Sigmoid colon (tissue), 7 donors: ENCODE data around the gene RPS24. TPM values are rescaled to one million over a fixed set of nuclear protein-coding genes. Genes with fewer than 3 reads are reported as not detected.

Experiments used
- DNase-seq: peaks from one replicate; pipeline ENCODE4 v3.0.0-alpha.2; 2019
- H3K27ac ChIP-seq, 4 donors: fragments of 200-600 bp; sonication (generic); one replicate each; pipeline ENCODE4 v1.5.1; 2016 to 2019; ENCODE audit warnings: mild to moderate bottlenecking in 1 of 4
- H3K27me3 ChIP-seq, 3 donors: fragments of 200-600 bp; sonication (generic); one replicate each; pipeline ENCODE4 v1.5.1; 2019; ENCODE audit warnings: mild to moderate bottlenecking in 1 of 3
- H3K36me3 ChIP-seq, 4 donors: fragments of 200-600 bp; sonication (generic); one replicate each; pipeline ENCODE4 v1.5.1; 2016 to 2019
- H3K4me1 ChIP-seq, 4 donors: fragments of 200-600 bp; sonication (generic); one replicate each; pipeline ENCODE4 v1.5.1; 2017 to 2019
- H3K4me3 ChIP-seq, 4 donors: fragments of 200-600 bp; sonication (generic); one replicate each; pipeline ENCODE4 v1.5.1; 2017 to 2019; ENCODE audit warnings: mild to moderate bottlenecking in 2 of 4, moderate library complexity in 1 of 4
- H3K9me3 ChIP-seq, 4 donors: fragments of 200-600 bp in 3 of 4; sonication (generic) in 3 of 4; one replicate each; pipeline versions ENCODE4 v1.5.1 to v1.6.1; 2013 to 2019
- EP300 ChIP-seq, 4 donors: sonication (generic); formaldehyde crosslinking; IDR thresholded peaks; one replicate each; pipeline ENCODE4 v1.6.1; 2017; ENCODE audit warnings: antibody characterized with exemption in 4 of 4
- POLR2A ChIP-seq, 2 donors: fragments of 450-650 bp; IDR thresholded peaks; one replicate each; pipeline ENCODE4 v1.6.1; 2016; ENCODE audit warnings: antibody characterized with exemption in 2 of 2, mild to moderate bottlenecking in 2 of 2, moderate library complexity in 2 of 2
- POLR2AphosphoS5 ChIP-seq, 4 donors: sonication (generic); formaldehyde crosslinking; IDR thresholded peaks; one replicate each; pipeline ENCODE4 v1.6.1; 2017; ENCODE audit warnings: antibody characterized with exemption in 4 of 4
- WGBS, 2 donors: extraction: QIAGEN DNeasy Blood & Tissue Kit; methylation state at CpG; one replicate each; pipeline ENCODE4 v1.1.7; 2013; 5-methylcytosine and 5-hydroxymethylcytosine counted together
- intact Hi-C: fragments of 100-400 bp; cut with DNase I; formaldehyde crosslinking; loops from one replicate; pipeline ENCODE4 v1.15.1; 2023
- polyA plus RNA-seq, 3 donors: library from polyadenylated mRNA; stranded (reverse); fragments of 200-250 nt; gene quantifications; one replicate each; pipeline ENCODE4 v1.2.3, GENCODE V29; 2013
- total RNA-seq, 4 donors: library from RNA; depleted of rRNA; stranded (reverse); fragments of >200 nt; gene quantifications; one replicate each; pipeline ENCODE4 v1.1.0, GENCODE V29; 2016
- TF ChIP-seq, protein P1 (sequence below), 4 experiments: fragments of 450-650 bp in 3 of 4; fragments of 200-600 bp in 1 of 4; IDR thresholded peaks; one replicate each; pipeline ENCODE4 v1.5.1; 2016 to 2019; ENCODE audit warnings: antibody characterized with exemption in 4 of 4, mild to moderate bottlenecking in 3 of 4, moderate library complexity in 2 of 4
- donor health status: healthy with polysubstance abuse.
- donor health status: Bipolar disorder and iron deficiency.
- donor health status: healthy.

RPS24 gene
- total and polyA plus RNA-seq, 7 donors = 2,487 to 7,696 (median 3,724) TPM

DNA sequence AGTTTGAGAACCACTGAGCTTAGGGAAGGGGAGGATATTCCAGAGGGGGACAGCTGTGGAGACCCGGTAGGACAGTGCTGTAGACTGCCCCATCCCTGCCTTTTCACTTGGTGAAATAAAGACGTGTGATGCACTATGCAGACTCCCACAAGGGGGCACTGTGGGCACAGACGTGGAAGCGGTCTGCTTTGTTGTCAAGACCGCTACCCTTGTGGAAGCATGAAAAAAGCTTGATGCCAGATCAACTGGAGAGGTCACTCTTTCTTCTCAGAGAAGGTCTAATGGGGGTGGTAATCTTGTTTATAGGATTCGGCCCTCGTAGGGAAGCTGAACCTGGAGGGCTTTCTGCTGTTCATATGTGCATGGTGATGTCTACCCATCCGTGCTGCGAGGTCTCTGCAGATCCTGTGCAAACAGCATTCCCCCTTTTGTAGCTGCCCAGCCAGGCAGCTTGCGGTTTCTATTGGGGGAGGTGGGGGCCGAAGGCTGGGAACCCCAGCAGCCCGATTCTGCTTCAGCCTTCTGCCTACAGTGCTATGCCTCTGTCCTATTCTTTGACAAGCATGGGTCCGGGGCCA lies 13.7 kb downstream of the RPS24 start:
- Histone ChIP-seq H3K9me3 (no peaks in the 10 kb centered on the region), H3K27ac (peak overlapping the region in 1 of 4 donors; percentile 6), H3K4me3 (no peak overlapping the region), H3K36me3 (peaks cover 0 to 10% (median 3%) of the 10 kb centered on the region in 4 donors), H3K27me3 (no peaks in the 10 kb centered on the region), H3K4me1 (peaks cover 0 to 16% (median 9%) of the 10 kb centered on the region in 4 donors)
- DNase-seq = peak; percentile 91
- peak in 1 of 4 donors; percentile 21 for TF ChIP-seq POLR2AphosphoS5 (IDR thresholded peaks at IDR 0.05)
- TF ChIP-seq, protein P1, sequence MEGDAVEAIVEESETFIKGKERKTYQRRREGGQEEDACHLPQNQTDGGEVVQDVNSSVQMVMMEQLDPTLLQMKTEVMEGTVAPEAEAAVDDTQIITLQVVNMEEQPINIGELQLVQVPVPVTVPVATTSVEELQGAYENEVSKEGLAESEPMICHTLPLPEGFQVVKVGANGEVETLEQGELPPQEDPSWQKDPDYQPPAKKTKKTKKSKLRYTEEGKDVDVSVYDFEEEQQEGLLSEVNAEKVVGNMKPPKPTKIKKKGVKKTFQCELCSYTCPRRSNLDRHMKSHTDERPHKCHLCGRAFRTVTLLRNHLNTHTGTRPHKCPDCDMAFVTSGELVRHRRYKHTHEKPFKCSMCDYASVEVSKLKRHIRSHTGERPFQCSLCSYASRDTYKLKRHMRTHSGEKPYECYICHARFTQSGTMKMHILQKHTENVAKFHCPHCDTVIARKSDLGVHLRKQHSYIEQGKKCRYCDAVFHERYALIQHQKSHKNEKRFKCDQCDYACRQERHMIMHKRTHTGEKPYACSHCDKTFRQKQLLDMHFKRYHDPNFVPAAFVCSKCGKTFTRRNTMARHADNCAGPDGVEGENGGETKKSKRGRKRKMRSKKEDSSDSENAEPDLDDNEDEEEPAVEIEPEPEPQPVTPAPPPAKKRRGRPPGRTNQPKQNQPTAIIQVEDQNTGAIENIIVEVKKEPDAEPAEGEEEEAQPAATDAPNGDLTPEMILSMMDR (IDR thresholded peaks at IDR 0.05) = peak; percentile 83 to 88 (median 86)
- no peak for TF ChIP-seq POLR2A (IDR thresholded peaks at IDR 0.05)
- TF ChIP-seq EP300 (IDR thresholded peaks at IDR 0.05) = no peak
- 17 to 28% methylated on average over 13 of the region's 13 CpGs for WGBS, 2 donors
- intact Hi-C loops = loop anchor here (1.0 to 5.0 kb wide), 4 partner anchors 250 to 1148 kb away; partner anchors contain the start of gene ZMIZ1

DNA sequence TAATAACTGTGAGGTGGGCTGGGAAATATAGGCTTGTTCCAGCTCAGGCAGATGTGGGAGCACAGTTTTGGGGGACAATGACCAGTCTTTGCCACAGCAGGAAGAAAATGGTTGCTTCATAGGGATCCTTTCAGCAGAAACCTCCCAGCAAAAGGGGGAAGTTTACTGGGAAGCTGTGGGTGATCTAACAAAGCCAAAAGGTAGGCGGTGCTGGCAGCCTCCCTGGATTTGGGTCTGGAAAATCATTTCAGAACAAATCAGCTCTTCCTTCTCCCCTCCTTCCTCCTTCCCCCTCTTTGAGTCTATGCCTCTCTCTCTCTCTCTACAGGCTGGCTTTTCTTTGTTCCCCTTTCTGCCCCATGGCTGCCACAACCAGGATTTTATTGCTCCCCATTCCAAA lies 16.2 kb downstream of the RPS24 start:
- Histone ChIP-seq H3K27me3 (no peaks in the 10 kb centered on the region), H3K9me3 (no peaks in the 10 kb centered on the region), H3K4me1 (peaks cover 0 to 9% (median 4%) of the 10 kb centered on the region in 4 donors), H3K36me3 (no peaks in the 10 kb centered on the region), H3K4me3 (no peak overlapping the region), H3K27ac (no peak overlapping the region)
- WGBS, 2 donors = 89 to 90% methylated on average over 1 of the region's 1 CpG
- intact Hi-C loops = loop anchor here (5.0 kb wide), 3 partner anchors 247 to 1017 kb away; partner anchors contain the start of gene ZMIZ1
- no peak for DNase-seq
- TF ChIP-seq, protein P1 (IDR thresholded peaks at IDR 0.05) = no peak
- no peak for TF ChIP-seq POLR2A (IDR thresholded peaks at IDR 0.05)
- TF ChIP-seq EP300 (IDR thresholded peaks at IDR 0.05) = no peak
- TF ChIP-seq POLR2AphosphoS5 (IDR thresholded peaks at IDR 0.05) = no peak

DNA sequence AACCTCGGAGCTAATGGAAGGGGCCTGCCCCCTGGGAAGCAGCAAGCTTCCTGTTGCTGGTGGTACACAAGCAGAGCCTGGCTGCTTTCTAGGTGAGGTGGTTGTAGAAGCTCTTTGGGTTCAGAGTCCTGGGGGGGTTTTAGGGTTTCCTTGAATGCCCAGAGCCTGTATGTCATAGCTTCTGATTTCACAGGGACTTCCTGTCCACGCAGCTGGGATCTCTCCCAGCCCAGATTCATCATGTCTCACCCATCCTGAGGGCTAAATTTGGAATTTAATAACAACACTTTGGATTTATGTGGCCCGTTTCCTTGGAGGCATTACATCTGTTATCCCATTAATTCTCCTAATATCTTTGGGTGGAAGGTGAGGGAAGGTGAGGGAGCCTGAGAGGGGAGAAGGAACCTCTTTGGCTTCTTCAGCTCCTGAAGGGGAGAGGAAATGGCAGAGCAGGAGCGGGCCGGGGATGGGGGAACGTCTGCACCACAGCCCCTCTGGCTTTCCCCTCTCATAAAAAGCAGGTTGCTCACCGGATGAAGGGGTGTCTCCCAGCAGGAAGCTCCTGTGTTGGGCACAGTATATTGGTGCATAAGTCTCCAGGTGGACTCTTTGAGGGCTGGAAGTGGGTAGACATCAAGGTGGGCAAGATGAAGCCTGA lies 19.7 kb downstream of the RPS24 start:
- intact Hi-C loops = no loop called here
- H3K36me3 ChIP-seq = no peaks in the 10 kb centered on the region
- 77 to 88% methylated on average over 7 of the region's 7 CpGs for WGBS, 2 donors

DNA sequence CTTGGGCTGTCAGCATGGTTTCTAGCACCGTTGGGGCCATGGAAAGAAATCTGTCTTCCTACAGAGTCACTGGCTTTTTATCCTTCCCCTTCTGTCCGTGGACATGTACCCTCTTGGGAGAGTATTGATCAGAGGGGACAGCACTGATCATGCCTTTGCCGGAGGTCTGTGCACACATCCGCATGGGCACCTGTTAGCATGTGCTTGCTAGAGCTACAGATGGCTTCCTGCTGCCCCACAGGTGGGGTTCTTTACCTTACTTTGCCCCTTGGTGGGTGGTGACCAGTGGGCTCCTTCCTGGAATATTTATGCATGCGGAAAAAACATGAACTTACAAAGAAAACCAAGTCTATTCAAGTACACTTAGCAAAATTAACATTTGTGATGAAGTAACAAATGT lies 24.9 kb downstream of the RPS24 start:
- TF ChIP-seq POLR2AphosphoS5 (IDR thresholded peaks at IDR 0.05) = no peak
- no peak for TF ChIP-seq EP300 (IDR thresholded peaks at IDR 0.05)
- no peak for TF ChIP-seq POLR2A (IDR thresholded peaks at IDR 0.05)
- TF ChIP-seq, protein P1 (IDR thresholded peaks at IDR 0.05) = no peak
- 80 to 82% methylated on average over 5 of the region's 5 CpGs for WGBS, 2 donors
- no peak overlapping the region for H3K27ac ChIP-seq
- H3K4me1 ChIP-seq = no peaks in the 10 kb centered on the region
- H3K4me3 ChIP-seq = no peak overlapping the region
- no peaks in the 10 kb centered on the region for H3K27me3 ChIP-seq
- no peaks in the 10 kb centered on the region for H3K9me3 ChIP-seq
- no peak for DNase-seq
- intact Hi-C loops = no loop called here
- no peaks in the 10 kb centered on the region for H3K36me3 ChIP-seq

More for the DNA sequence above, 19.7 kb downstream of the RPS24 start:
- Histone ChIP-seq H3K27me3 (no peaks in the 10 kb centered on the region), H3K9me3 (no peaks in the 10 kb centered on the region), H3K4me1 (no peaks in the 10 kb centered on the region), H3K4me3 (no peak overlapping the region), H3K27ac (peak overlapping the region in 1 of 4 donors; percentile 14)
- DNase-seq = no peak
- TF ChIP-seq POLR2AphosphoS5 (IDR thresholded peaks at IDR 0.05) = peak in 1 of 4 donors; percentile 15
- TF ChIP-seq, protein P1 (IDR thresholded peaks at IDR 0.05) = no peak
